GM21576 (cell line): ENCODE measurements around the gene SPATS2L.

Source experiments
- ATAC-seq: cut with Tn5 transposase; IDR thresholded peaks from one replicate; pipeline ENCODE4 v1.9.1; 2021; ENCODE audit warnings: mild to moderate bottlenecking, moderate library complexity; ENCODE audit not compliant: unreplicated experiment

SPATS2L gene

DNA sequence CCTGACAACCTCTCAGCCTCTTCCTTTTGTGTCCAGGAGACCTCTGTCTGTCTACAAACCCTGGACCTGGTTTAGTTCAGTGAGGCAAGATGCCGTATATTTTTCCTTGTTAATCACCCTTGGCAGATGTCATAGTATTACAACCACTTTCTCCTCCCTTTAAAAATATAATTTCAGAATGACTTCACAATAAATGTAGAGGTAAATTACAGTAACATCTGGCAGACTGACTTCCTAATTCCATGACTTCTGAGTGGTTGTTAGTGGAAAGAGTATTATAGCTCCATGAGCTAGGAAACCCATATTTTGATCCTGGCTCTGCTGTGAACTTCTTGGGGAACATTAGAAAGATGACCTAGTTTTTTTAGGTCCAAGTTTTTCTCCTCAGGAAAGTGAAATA is 39.5 kb downstream of the SPATS2L start:
- no peak for ATAC-seq

- ATAC-seq, result no peak
These were observed 40.8 kb downstream of the SPATS2L start for GRCh38 chr2:200347301-200347700.

GRCh38 chr2:200348897-200349563 is 42.5 kb downstream of the SPATS2L start:
- no peak for ATAC-seq

GRCh38 chr2:200349868-200350267 is 43.4 kb downstream of the SPATS2L start:
- no peak for ATAC-seq

GRCh38 chr2:200350850-200351285 is 44.4 kb downstream of the SPATS2L start:
- ATAC-seq, result no peak

DNA sequence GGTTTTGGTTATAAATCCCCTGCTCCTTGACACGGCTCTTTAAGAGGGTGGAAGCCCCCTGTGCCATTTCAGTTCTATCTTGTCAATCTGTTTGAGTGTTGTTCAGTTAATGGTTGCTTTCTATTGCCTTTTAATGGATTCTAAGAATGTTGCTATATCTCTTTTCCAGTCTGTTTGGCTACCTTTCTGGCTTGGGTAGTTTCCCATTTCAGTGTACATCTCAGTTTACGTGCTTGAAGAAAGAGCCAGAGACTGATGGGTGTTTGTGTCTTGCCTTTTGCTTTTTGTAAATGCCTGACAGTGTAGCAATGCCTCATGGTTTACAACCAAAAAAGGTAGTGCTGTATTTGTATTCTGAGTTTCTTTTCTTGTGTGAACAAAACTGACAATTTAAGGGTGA is 45.3 kb downstream of the SPATS2L start:
- ATAC-seq, result no peak

DNA sequence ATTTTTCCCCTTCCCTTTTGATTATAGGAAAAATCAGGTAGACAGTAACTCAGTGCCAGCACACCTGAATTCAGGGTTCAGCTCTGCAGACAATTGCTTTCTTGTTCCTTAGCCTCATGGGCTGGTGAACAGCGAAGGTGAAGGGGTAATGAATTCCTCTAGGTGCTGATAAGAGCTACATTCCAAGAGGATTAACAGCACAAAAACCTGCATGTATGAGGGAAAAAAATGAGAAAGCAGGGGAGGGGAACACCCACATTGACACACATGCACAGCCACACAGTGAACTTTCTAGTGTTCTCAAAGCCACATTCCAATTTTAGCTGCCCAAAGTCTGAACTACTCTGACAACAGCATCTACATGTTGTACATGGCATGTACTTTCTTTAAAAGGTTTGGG is 46.1 kb downstream of the SPATS2L start:
- ATAC-seq, result no peak

GRCh38 chr2:200353120-200353519 is 46.6 kb downstream of the SPATS2L start:
- ATAC-seq, result no peak

DNA sequence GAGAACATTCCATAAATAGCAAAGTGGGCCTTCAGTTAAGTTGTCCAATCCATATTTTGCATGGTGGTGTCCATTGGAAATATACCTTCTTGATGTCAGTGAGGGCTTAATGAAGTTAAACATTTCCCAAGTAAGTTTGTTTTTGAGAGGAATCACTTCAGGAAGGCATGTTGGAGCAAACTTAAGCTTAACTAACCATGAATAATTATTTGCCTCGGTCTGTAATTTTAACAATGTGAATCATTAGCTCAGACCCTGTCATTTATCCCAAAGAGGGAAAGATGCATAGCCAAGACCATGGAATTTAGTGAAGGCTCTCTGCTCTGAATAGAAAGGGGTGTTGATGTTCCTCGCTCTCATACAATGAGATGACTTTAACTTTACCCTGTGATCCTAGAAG is 47.4 kb downstream of the SPATS2L start:
- ATAC-seq, result no peak

- ATAC-seq, result no peak
These were observed 48.6 kb downstream of the SPATS2L start for GRCh38 chr2:200354833-200355751.

DNA sequence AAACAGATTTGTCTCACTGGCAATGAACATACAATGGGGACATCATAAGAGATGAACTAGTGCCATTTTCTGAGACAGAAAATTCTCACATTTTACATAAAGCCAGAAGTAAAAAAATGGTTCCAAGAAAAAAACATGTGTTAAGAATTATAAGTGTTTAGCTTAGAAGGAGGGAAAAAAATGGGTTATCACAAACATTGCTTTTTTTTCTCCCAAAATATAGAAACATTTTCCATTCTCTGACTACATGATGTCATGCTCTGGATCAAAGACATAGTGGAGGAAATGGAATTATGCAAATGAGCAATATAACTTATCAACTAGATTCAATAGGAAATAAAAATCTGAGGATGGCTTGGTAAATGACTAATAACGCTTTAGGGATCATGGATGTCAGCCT is 49.8 kb downstream of the SPATS2L start:
- ATAC-seq, result no peak

GRCh38 chr2:200356857-200357384 is 50.4 kb downstream of the SPATS2L start:
- no peak for ATAC-seq

- no peak for ATAC-seq
These were observed 51.4 kb downstream of the SPATS2L start for GRCh38 chr2:200357845-200358244.

GRCh38 chr2:200359552-200359951 is 53.1 kb downstream of the SPATS2L start:
- ATAC-seq, result no peak

- no peak for ATAC-seq
These were observed 53.9 kb downstream of the SPATS2L start for GRCh38 chr2:200360364-200360763.

GRCh38 chr2:200362202-200362917 is 55.9 kb downstream of the SPATS2L start:
- ATAC-seq, result no peak

- no peak for ATAC-seq
These were observed 56.8 kb downstream of the SPATS2L start for GRCh38 chr2:200363279-200363678.

DNA sequence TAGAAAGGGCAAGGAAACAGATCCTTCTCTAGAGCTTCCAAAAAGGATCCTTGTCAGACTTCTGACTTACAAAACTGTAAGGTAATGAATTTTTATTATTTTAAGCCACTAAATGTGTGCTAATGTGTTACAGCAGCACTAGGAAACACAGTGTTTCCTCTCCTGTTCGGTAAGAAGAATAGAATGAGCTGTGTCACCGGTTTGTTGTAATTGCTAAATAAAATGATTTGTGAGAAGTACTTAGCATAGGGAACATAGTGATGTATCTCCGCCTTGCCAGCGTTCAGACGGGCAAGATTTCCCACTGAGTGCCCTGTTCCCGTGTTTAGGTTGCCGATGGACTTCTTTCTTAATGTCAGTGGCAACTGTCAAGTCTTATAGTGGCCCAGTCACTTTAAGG is 57.6 kb downstream of the SPATS2L start:
- no peak for ATAC-seq

- no peak for ATAC-seq
These were observed 58.1 kb downstream of the SPATS2L start for GRCh38 chr2:200364620-200365019.

GRCh38 chr2:200365209-200365608 is 58.7 kb downstream of the SPATS2L start:
- no peak for ATAC-seq

DNA sequence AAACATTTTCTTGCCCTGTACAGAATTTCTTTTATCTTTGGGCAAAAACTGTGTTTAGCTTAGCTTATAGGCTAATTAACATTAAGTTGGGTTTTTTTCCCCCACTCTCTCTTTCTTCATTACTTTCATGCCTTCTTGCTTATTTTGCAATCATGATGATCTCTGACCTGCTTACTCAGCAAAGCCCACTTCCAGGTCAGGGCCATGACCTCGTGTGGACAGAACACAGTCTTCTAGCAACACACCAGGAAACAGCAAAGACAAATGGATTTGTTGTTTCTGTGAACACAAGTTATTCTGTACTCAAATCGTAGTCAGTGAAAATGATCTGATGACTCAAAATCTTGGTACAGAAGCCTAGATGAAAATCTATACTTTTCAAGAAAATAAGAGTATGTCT is 60.7 kb downstream of the SPATS2L start:
- no peak for ATAC-seq
